Liver (tissue), 9 donors: ENCODE measurements around the gene BDH2. TPM values are rescaled to one million over a fixed set of nuclear protein-coding genes. Genes with fewer than 3 reads are reported as not detected.

ENCODE experiments used
- DNase-seq: peaks from one replicate; pipeline ENCODE4 v3.0.0-alpha.2; 2017; ENCODE audit warnings: low spot score
- H3K27ac ChIP-seq, 2 donors: one replicate each; pipeline ENCODE4 v1.7.0; 2013; ENCODE audit warnings: inconsistent platforms in 2 of 2, low read length in 2 of 2, control low read depth in 1 of 2, low read depth in 1 of 2, mild to moderate bottlenecking in 1 of 2
- H3K27me3 ChIP-seq, 4 donors: one replicate each; pipeline versions ENCODE4 v1.6.1 to v1.7.0; 2013; ENCODE audit warnings: low read length in 3 of 4, inconsistent platforms in 1 of 4, mild to moderate bottlenecking in 1 of 4, moderate library complexity in 1 of 4; ENCODE audit not compliant: control insufficient read depth in 4 of 4, insufficient read depth in 4 of 4
- H3K36me3 ChIP-seq, 4 donors: one replicate each; pipeline versions ENCODE4 v1.6.1 to v1.7.0; 2013; ENCODE audit warnings: low read length in 3 of 4, mild to moderate bottlenecking in 3 of 4, low read depth in 1 of 4, moderate library complexity in 1 of 4; ENCODE audit not compliant: control insufficient read depth in 4 of 4, insufficient read depth in 3 of 4
- H3K4me1 ChIP-seq, 4 donors: one replicate each; pipeline versions ENCODE4 v1.6.1 to v1.7.0; 2013; ENCODE audit warnings: low read length in 3 of 4, mild to moderate bottlenecking in 3 of 4, moderate library complexity in 1 of 4; ENCODE audit not compliant: control insufficient read depth in 4 of 4, insufficient read depth in 4 of 4
- H3K4me3 ChIP-seq, 3 donors: one replicate each; pipeline versions ENCODE4 v1.6.1 to v1.7.0; 2013; ENCODE audit warnings: low read length in 3 of 3, control low read depth in 1 of 3, low read depth in 1 of 3, mild to moderate bottlenecking in 1 of 3
- H3K9ac ChIP-seq, 2 donors: one replicate each; pipeline ENCODE4 v1.7.0; 2013; ENCODE audit warnings: low read length in 2 of 2, mild to moderate bottlenecking in 2 of 2, moderate library complexity in 2 of 2, control low read depth in 1 of 2, low read depth in 1 of 2
- H3K9me3 ChIP-seq, 4 donors: one replicate each; pipeline versions ENCODE4 v1.6.1 to v1.7.0; 2013; ENCODE audit warnings: low read length in 3 of 4; ENCODE audit not compliant: control insufficient read depth in 4 of 4
- CTCF ChIP-seq: fragments of 150-350 bp; IDR thresholded peaks from 2 replicates; pipeline ENCODE4 v1.5.1; 2017; ENCODE audit warnings: improper control_type of control experiment, low read depth, low read length; ENCODE audit not compliant: missing input control
- FOXA2 ChIP-seq: IDR thresholded peaks from 2 replicates; pipeline ENCODE4 v1.6.1; 2016; ENCODE audit warnings: antibody characterized with exemption
- GABPA ChIP-seq, 2 donors: IDR thresholded peaks in 1 of 2; conservative IDR thresholded peaks in 1 of 2; 2 replicates each; pipeline ENCODE4 v1.6.1; 2016; ENCODE audit warnings: antibody characterized with exemption in 2 of 2, mild to moderate bottlenecking in 1 of 2, moderate library complexity in 1 of 2
- HNF4A ChIP-seq, 2 donors: conservative IDR thresholded peaks; 2 replicates each; pipeline ENCODE4 v1.6.1; 2016; ENCODE audit warnings: antibody characterized with exemption in 2 of 2, mild to moderate bottlenecking in 2 of 2
- HNF4G ChIP-seq: IDR thresholded peaks from 2 replicates; pipeline ENCODE4 v1.6.1; 2016; ENCODE audit warnings: antibody characterized with exemption
- JUND ChIP-seq, 2 donors: IDR thresholded peaks; 2 replicates each; pipeline ENCODE4 v1.6.1; 2016; ENCODE audit warnings: antibody characterized with exemption in 2 of 2
- MAX ChIP-seq: IDR thresholded peaks from 2 replicates; pipeline ENCODE4 v1.6.1; 2016; ENCODE audit warnings: antibody characterized with exemption
- NR2F2 ChIP-seq: IDR thresholded peaks from 2 replicates; pipeline ENCODE4 v1.6.1; 2016; ENCODE audit warnings: antibody characterized with exemption
- RAD21 ChIP-seq, 2 donors: IDR thresholded peaks; 2 replicates each; pipeline ENCODE4 v1.6.1; 2016; ENCODE audit warnings: antibody characterized with exemption in 2 of 2, mild to moderate bottlenecking in 2 of 2
- SP1 ChIP-seq: IDR thresholded peaks from 2 replicates; pipeline ENCODE4 v1.6.1; 2018; ENCODE audit warnings: antibody characterized with exemption, mild to moderate bottlenecking
- TAF1 ChIP-seq: conservative IDR thresholded peaks from 2 replicates; pipeline ENCODE4 v1.6.1; 2016; ENCODE audit warnings: antibody characterized with exemption, mild to moderate bottlenecking
- YY1 ChIP-seq: IDR thresholded peaks from 2 replicates; pipeline ENCODE4 v1.6.1; 2016; ENCODE audit warnings: antibody characterized with exemption, mild to moderate bottlenecking
- ZBTB33 ChIP-seq: IDR thresholded peaks from 2 replicates; pipeline ENCODE4 v1.6.1; 2016; ENCODE audit warnings: antibody characterized with exemption
- WGBS: extraction: QIAGEN DNeasy Blood & Tissue Kit; methylation state at CpG from one replicate; pipeline ENCODE4 v1.1.7; 2013; 5-methylcytosine and 5-hydroxymethylcytosine counted together
- polyA plus RNA-seq, 2 donors: library from polyadenylated mRNA; stranded (reverse) in 1 of 2; unstranded in 1 of 2; fragments of 200-250 nt in 1 of 2; fragments of >200 nt in 1 of 2; fragmentation: Nextera tagmentation in 1 of 2; extraction: Ambion mirVana in 1 of 2; gene quantifications; one replicate each; pipeline versions ENCODE4 v1.2.1 to v1.2.3, GENCODE V29; 2013 to 2015
- total RNA-seq, 2 donors: library from RNA; depleted of rRNA; stranded (reverse); fragments of >200 nt; gene quantifications; one replicate each; pipeline ENCODE4 v1.2.3, GENCODE V29; 2014
- donor health status: healthy.
- donor health status: healthy.
- donor health status: healthy.
- donor health status: healthy.
- donor health status: healthy.

BDH2 gene
- total and polyA plus RNA-seq, 4 donors: 16.6 to 88.5 (median 35.5) TPM

DNA sequence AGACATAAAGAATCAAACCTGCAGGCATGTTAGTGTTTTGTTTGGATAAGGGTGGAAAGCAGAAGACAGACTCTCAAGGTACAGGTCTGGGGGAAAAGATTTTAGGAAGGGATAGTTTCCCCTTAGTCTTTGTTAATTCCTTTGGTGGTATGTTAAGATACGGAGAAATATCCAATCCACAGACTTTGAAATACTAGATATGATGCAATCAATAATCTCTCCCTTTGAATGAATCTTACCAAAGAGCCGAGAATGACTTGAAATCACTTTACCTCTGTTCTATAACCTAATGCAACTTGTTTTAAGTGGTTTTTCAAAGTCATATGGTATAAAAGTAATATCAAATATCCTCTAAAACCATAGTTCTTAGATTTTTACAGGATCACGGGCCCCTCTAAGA, 5.3 kb upstream of the BDH2 start (continued):
- TF ChIP-seq ZBTB33: no peak
- no peak for TF ChIP-seq NR2F2

GRCh38 chr4:103100691-103101090, 1.1 kb upstream of the BDH2 start:
- H3K9ac ChIP-seq: no peak overlapping the region
- 69% methylated on average over 5 of the region's 5 CpGs for WGBS
- H3K27me3 ChIP-seq: no peaks in the 10 kb centered on the region
- no peak overlapping the region for H3K4me3 ChIP-seq
- no peak overlapping the region for H3K27ac ChIP-seq
- no peak for DNase-seq
- no peaks in the 10 kb centered on the region for H3K9me3 ChIP-seq
- H3K36me3 ChIP-seq: no peaks in the 10 kb centered on the region
- peaks cover 12 to 35% (median 30%) of the 10 kb centered on the region in 4 donors for H3K4me1 ChIP-seq
- TF ChIP-seq ZBTB33: no peak
- TF ChIP-seq YY1: no peak
- no peak for TF ChIP-seq MAX

DNA sequence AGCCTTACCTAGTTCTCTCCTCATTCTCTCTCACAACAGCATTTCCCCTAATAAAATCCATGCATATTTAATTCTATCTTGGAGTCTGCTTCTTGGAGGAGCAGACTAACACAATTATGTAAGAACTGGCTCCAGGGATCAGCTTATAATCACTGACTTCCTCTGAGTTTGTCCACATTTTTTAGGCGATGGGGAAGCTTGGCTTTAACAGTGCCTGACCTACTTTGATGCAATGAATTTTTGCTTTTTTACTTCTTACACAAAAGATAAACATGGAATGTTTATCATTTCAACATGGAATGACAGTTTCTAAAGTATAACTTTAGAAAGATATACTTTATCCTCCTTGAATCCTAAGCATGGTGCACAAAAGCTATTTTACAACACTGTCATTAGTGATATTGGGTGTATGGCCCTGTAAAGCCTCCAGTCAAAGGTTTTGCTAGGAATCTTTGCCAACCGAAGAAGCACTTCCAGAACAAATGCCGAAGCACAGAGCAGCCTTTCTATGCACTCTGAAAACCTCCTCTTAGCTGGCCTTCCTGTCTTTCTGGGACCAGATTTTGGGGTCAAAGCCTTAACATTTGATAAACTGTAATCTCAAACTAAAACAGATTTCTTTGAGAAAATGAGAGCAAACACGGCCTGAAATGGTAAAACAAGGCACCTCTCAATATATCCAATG, 736 bp downstream of the BDH2 start:
- WGBS: 14% methylated on average over 4 of the region's 4 CpGs
- Histone ChIP-seq H3K27me3 (no peaks in the 10 kb centered on the region), H3K4me1 (peaks cover 12 to 47% (median 36%) of the 10 kb centered on the region in 4 donors), H3K36me3 (no peaks in the 10 kb centered on the region), H3K4me3 (peak overlapping the region; percentile 54 to 78 (median 69)), H3K27ac (peak overlapping the region; percentile 74 to 80), H3K9me3 (no peaks in the 10 kb centered on the region), H3K9ac (peak overlapping the region; percentile 53 to 84)
- no peak for TF ChIP-seq FOXA2
- no peak for DNase-seq

DNA sequence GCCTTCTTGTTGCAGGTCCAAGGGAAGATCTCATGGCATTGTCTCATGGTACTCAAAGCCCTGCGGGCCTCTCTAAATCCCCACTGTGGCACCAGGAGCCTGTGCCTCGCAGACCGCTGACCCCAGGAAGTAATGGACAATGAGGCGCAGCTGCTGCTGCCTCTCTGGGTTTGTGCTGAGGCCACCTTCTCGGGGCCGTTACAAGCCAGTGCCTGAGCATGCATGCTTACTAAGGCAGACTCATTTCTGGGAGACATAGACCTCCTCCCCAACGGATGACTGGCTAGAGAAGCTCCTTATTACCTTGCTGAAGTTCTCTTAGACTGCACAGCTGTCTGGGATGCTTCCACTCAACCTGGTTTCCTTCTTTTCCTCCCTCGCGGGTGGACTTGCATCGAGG, 1.3 kb downstream of the BDH2 start:
- peak overlapping the region; percentile 74 to 80 for H3K27ac ChIP-seq
- H3K36me3 ChIP-seq: no peaks in the 10 kb centered on the region
- no peaks in the 10 kb centered on the region for H3K9me3 ChIP-seq
- H3K4me1 ChIP-seq: peaks cover 12 to 49% (median 36%) of the 10 kb centered on the region in 4 donors
- no peak overlapping the region for H3K9ac ChIP-seq
- no peak for DNase-seq
- no peaks in the 10 kb centered on the region for H3K27me3 ChIP-seq
- peak overlapping the region in 1 of 3 donors; percentile 78 for H3K4me3 ChIP-seq
- WGBS: 76% methylated on average over 10 of the region's 10 CpGs
- TF ChIP-seq TAF1 (no peak), JUND (IDR thresholded peaks at IDR 0.05) (no peak), MAX (no peak), YY1 (no peak), SP1 (no peak), FOXA2 (no peak), CTCF (no peak), ZBTB33 (no peak), NR2F2 (no peak), RAD21 (IDR thresholded peaks at IDR 0.05) (no peak), HNF4A (conservative IDR thresholded peaks at IDR 0.05) (no peak), HNF4G (no peak), GABPA (IDR thresholded peaks at IDR 0.05 in 1 of 2, conservative IDR thresholded peaks at IDR 0.05 in 1 of 2) (no peak)
